Left lobe of liver (tissue), 2 donors: ENCODE results near the gene LCLAT1. TPM values are rescaled to one million over a fixed set of nuclear protein-coding genes. Genes with fewer than 3 reads are reported as not detected.
"Not testable (repeated sequence)": the region's sequence is repeated elsewhere in the genome, so short reads cannot be mapped to it uniquely, and the experiment has no call there.

Source experiments
- ATAC-seq: fragments of 200-7000 bp; cut with Tn5 transposase; one replicate; pipeline ENCODE4 v1.9.1; 2020; ENCODE audit warnings: mild to moderate bottlenecking, moderate library complexity
- DNase-seq: peaks from one replicate; pipeline ENCODE4 v3.0.0-alpha.2; 2020; ENCODE audit warnings: low spot score
- total RNA-seq: library from RNA; stranded (reverse); gene quantifications from one replicate; pipeline ENCODE4 v1.2.1, GENCODE V29; 2021
- donor health status: DM: no; HTN: no; CAD: no; lungs with moderate emphysema.
- donor health status: DM: no; HTN: yes; CAD: no.

LCLAT1 gene
- total RNA-seq, 1 donor from 2014 or later = 13.9 TPM

DNA sequence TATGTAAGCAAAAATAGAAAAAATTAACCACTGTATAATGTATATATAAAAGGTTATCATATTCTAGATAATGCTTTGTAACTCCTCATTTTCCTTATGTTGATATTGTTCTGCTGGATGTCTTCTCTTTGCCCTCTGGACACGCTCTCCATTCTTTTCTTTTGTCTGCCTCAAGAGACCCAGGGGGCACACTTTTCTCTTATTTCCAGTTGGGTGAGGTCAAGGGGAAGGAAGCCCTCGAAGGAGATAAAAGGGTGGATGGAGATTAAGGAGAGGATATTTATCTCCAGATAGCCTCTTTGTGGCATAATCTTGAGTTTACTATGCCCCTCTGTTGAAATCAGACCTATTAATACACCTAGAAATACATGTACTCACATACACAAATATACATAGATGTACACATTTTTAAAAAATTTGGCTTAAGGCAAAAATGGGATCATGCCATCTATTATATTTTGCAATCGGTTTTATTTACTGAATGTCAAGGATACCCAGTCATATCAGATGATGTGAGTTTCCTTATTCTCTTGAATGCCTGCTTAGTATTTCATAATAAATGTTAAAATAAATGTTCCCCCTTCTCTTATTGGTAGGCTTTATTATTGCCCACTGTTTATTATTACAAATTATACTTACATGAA lies 65.3 kb downstream of the LCLAT1 start:
- DNase-seq = no peak
- ATAC-seq = no peak

DNA sequence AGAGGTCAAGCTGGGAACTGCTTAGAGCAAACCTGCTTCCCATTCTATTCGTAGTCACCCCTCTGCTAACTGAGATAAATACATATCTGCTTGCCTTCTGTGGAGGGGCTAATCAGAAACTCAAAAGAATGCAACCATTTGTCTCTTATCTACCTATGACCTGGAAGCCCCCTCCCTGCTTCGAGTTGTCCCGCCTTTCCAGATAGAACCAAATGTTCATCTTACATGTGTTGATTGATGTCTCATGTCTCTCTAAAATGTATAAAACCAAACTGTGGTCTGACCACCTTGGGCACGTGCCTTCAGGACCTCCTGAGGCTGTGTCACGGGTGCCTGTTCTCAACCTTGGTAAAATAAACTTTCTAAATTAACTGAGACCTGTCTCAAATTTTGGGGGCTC lies 66.6 kb downstream of the LCLAT1 start:
- not testable (repeated sequence) for DNase-seq, ATAC-seq

DNA sequence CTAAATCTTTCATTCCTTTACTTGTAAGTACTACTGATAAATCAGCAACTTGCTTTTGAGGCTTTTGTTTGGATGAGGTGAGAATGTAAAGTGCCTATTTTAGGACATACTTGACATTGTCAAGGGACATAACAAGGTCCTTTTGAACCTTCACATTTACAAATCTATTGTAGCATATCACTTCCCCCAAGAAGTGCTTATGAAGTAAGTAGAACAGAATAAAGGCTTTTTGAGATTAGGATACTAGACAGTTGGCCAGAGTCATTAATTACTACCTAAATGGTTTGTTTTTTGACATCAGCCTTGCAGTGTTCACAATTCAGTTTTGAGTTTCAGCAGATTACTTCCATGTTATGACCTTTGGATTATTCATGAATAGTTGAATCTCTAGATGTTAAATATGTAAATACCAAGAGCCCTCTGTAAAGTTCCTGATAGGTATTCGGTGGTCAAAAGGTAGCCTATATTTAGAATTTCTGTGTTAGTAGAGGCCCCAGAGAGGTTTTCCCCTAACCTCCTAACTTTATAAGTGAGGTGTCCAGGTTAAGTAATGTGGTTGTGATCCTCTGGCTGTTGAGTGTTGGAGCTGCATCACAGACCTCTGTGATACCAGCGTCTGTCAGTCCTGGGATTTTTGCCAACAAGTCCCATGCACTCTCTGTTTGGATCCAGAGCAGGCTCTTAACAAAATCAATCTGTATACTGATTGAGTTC lies 67.2 kb downstream of the LCLAT1 start:
- ATAC-seq = peak; percentile 88
- DNase-seq = no peak

DNA sequence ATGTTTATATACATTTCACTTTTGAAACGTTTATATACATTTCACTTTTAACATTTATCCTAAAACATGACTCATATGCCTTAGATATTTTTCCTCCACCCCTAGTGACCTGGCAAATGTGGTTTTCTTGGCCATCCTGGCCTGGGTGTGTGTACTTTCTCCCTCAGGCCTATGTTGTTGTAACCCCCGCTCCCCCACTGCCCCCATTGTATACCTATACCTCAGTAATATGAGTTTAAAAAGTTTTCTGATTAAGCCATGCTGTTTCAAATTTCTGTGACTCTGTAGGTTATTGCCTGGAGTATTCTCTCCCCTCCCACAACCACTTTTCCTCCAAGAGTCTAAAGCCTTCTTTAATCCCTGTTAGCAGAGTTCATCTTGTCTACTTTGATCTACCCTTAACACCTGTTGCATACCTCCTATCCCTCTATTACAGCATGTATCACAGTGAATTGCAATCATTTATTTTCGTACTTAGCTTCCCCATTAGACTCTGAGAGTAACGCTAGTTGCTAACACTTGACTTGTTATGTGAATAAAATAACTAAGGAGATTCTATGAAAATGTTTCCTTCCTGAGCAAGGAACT lies 67.9 kb downstream of the LCLAT1 start:
- DNase-seq (no peak), ATAC-seq (peak; percentile 21)

DNA sequence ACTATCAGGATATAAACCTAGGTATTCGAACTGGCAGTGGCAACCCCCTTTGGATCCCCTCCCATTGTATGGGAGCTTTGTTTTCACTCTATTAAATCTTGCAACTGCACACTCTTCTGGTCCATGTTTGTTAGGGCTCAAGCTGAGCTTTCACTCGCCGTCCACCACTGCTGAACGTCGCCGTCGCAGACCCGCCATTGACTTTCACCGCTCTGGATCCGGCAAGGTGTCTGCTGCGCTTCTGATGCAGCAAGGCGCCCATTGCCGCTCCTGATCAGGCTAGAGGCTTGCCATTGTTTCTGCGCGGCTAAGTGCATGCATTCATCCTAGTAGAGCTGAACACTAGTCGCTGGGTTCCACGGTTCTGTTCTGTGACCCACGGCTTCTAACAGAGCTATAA lies 69.1 kb downstream of the LCLAT1 start:
- DNase-seq = no peak
- no peak for ATAC-seq

DNA sequence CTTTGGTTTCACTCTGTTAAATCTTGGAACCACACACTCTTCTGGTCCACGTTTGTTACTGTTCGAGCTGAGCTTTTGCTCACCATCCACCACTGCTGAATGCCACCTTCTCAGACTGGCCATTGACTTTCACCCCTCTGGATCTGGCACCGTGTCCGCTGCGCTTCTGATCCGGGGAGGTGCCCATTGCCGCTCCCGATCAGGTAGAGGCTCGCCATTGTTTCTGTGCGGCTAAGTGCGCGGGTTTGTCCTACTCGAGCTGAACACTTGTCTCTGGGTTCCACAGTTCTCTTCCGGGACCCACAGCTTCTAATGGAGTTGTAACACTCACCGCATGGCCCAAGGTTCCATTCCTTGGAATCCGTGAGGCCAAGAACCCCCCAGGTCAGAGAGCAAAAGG lies 72.8 kb downstream of the LCLAT1 start:
- DNase-seq = no peak
- no peak for ATAC-seq

DNA sequence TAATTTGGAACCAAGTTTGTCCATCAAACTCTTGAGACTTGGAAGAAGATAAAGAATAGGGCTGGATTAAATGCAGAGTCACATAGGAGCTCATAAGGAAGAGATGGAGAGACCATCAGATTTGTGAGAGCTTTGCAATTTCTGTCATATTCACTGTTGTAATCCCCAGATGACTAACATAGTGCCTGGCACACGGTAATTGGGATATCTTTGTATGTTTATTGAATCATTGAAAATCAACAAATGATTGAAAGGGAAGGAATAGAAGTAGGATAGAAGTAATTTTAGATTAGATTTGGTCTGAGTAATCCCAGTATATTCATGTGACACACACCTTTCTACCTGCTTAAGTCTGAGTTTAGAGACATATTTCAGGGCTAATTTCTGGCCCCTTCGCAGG lies 75.4 kb downstream of the LCLAT1 start:
- no peak for ATAC-seq
- no peak for DNase-seq

DNA sequence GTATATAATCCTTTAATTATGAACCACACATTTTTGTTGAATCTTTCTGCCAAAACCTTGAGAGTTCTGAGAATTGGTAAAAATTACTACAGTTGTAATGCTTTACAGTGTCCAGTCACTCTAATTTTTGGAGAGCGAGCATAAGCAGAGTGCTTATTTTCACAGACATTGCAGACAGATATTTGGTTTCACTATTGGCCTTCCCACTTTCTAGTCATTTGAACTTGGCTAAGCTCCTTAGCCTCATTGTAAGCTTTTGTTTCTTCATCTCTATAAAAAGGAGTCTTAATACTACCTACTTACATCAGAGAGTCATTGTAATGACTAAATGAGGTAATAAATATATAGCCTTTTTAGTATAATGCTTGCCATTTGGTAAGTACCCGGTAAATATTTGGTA lies 80.4 kb downstream of the LCLAT1 start:
- ATAC-seq (peak; percentile 29), DNase-seq (no peak)

DNA sequence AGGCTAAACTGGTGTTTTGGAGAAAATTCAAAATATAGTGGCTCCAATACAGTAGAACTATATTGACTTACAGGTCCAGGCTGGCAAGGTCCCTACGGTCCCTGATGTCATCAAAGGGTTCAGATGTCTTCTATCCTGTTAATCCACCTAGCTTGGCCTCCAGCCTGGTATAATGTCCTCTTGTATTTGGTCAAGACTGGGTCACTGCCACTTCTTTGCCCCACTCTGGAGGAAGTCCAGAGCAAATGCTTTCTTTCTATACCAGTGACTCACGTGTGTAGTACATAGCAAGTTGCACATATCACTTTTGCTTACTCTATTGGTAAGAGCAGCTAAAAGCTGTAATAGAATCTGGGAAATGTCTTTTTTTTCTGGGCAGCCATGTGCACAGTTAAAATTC lies 80.8 kb downstream of the LCLAT1 start:
- DNase-seq (no peak), ATAC-seq (peak; percentile 61)

DNA sequence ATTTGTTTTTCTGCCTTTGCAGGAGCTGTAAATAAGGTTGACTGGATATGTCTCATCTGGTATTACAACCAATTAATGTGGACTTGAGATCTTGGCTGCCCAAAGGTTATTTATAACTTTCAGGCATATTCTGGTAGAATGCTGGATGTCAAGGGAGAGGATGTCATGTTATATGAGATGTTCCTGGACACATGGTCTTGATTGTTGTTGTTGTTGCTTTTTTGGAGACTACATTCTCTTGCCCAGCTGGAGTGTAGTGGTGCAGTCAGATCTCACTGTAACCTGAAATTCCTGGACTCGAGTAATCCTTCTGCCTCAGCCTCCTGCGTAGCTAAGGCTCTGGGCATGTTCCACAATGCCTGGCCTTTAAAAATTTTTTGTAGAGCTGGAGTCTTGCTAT lies 83.3 kb downstream of the LCLAT1 start:
- ATAC-seq = no peak

DNA sequence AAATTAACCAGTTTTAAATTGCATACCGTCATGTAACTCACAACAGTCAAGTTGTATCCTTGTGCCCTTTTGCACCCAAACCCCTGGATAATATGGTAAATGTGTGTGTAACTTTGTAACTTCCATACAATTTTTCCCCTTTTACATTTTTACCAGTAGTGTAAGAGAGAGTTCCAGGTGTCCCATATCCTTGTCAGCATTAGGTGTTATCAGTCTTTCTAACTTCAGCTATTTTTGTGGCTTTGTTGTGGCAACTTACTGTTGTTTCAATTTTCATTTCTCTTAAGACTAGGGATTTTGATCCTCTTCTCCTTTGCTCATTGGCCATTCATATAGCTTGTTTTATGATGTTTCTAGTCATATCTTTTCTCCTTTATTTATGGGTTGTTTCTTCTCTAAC lies 94.6 kb downstream of the LCLAT1 start:
- no peak for ATAC-seq

More for the DNA sequence above, 83.3 kb downstream of the LCLAT1 start:
- DNase-seq = no peak

DNA sequence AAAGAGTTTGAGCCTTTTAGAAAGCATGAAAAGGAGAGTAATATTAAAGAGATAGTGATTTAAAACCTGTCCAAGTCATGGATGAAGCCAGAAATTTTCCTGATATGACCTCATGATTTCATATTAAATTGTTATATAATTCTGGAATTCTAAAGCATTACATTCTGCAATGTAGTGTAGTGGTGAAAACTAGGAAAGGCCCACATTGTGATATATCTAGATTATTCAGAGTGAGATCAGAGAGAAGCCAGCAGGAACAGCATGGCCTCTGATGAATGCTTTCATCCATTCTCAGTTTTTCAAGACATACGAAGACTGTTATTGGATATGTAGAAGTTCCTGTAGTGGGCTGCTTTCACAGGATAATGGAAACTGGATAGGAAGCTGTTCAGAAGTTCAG lies 98.8 kb downstream of the LCLAT1 start:
- DNase-seq (no peak), ATAC-seq (no peak)

More for the DNA sequence above, 94.6 kb downstream of the LCLAT1 start:
- DNase-seq = no peak

DNA sequence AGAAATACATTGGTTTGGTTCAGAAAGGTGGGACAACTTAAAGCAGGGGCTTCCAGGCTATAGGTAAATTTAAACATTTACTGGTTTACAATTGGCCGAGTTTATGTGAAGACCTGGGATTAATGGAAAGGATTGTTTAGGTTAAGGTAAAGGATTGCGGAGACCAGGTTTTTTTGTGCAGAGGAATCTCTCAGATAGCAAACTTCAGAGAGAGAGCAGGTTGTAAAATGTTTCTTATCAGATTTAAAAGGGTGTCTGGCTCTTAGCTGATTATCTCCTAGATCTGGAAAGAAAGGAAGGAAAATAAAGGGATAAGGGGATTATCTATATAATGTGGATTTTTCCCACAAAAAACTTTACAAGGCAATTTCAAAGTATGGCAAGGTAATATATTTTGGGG lies 101.3 kb downstream of the LCLAT1 start:
- DNase-seq (no peak), ATAC-seq (no peak)

DNA sequence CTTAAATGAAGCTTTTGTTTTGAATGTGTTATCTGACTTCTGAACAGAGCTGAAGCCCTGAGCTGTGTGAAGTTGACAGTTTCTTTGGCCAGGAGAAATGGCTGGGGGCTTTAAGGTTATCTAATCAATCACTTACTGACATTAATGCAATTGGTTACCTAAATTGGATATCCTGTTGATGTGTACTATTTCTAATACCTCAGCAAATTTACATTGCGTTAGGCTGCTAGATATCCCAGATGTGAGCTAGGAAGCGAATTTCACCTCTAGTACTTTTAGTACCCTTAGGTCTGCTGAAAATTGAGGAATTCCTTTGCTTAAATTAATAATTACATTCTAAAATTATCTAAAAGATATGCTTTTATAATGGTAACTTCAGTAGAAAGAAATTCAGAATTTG lies 102.0 kb downstream of the LCLAT1 start:
- ATAC-seq (no peak), DNase-seq (no peak)

DNA sequence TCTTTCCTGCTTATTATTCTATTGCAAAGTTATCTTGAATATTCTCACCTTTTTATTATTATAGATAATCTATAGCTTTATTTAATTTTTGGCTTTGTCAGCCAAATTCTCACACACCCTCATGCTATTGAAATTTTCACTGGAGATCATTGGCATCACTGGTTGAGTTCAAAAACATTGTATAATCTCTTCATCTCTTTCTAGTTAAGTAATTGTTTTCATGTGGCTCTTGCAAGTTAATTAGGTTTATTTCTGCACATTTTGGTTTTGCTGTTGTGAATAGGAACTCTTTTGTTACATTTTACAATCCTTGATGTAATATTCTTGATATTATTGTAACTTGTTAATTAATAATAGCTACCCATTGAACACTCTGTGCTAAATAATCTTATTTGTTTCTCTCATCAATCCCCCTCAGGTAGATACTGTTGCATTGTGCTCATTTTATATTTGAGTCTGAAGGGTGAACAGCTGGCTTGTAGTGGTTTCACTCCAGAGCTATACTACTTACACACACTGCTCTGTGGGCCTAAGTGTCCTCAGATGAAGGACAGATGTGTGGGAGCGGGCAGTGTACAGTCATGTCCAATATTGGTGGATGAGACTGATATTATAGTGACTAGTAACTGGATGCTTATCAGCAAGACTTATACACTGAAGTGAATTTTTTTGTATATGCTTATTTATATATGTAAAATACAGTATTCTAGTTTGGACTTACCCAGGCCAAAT lies 112.7 kb downstream of the LCLAT1 start:
- ATAC-seq (no peak), DNase-seq (no peak)

DNA sequence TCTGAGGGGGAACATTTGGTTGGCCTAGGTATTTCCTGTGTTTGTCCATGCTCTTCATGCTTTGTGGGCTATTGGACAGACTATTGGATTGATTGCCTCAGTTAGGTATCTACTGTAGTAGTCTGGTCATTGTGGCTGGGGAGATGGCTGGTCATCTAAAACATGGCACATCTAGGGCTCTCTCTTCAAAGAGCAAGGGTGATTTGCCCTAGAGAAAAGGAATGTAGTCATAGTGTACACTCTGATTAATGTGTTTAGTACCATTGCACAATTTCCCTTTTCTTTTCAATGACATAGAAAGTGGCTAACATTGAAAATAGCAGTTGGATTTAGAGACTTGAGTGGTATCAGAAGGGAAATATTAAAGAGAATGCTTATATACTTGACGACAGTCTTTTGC lies 114.3 kb downstream of the LCLAT1 start:
- no peak for ATAC-seq

DNA sequence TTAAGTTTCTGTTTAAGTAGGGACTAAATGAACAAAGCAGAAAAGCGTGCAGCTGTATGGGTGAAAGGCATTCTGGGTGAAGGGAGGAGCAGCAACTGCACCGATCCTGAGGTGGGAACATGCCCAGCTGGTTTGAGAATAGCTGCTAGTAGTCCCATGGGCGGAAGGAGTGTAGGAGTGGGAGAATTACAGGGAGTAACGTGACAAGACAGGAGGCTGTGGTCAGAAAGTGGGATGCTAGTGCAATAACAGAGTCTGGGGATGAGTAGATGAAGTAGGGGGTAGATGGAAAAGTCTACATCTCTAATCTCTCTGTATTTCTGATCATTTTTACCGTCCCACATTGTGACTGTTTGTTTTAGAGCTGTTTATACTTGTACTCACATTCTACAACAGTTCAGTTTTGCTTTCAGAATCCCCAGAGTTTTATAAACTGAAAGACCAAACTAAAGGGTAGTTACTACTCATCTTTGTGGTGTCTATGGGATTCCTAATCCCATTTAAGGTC lies 118.9 kb downstream of the LCLAT1 start:
- no peak for DNase-seq
- ATAC-seq = no peak

More for the DNA sequence above, 114.3 kb downstream of the LCLAT1 start:
- no peak for DNase-seq

DNA sequence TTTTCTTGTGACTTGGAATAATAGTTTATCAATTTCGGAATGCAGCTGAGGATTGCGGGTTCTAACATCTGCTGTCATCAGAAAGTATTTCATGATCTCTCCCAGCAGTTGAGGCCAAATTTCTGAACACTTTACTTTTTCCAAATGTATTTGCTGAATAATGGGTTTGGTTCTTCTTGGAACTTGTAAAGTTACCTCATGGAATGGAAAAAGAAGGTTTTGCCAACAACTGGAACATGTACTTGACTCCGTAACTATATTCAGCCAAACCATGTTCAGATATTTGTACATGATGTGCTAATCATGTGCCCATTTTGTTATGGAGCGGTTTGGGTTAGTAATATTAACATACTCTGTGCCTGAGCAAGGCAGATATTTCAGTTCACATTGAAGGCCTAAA lies 119.6 kb downstream of the LCLAT1 start:
- ATAC-seq (no peak), DNase-seq (no peak)

DNA sequence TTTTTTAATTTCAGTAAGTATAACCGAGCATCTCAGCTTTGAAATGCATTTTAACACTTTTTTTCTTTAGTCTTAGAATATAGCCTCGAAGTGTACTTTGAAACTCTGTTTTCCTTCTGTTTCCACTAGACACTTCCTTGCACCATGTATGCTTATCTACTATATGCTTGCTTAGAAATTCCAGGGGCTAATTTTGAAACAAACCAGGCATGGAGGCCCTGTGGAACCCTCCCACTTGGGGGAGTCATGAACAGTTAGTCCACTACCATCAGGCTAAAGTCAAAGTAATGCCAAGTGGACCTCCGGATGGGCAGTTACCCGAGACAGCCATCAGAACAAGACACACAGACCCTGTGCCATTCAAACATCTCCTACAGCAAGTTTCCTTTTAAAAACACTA lies 120.3 kb downstream of the LCLAT1 start:
- ATAC-seq (no peak), DNase-seq (no peak)

DNA sequence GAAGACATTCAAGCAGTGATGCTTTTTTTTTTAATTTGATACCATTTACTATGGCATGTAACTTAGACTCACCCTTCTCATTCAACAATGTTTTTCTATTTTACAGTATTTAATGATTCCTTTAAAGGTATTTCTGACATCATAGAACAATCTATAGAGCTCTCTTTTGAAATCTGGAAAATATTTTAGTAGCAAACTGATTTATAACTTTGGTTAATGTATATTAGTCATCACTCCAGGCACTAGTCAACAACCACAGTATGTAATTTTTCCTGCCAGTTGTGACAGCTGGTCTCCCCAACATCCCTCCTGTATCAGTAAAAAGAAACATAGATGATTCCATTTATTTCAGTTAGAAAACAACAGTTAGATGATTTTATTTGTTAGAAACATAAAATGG lies 122.9 kb downstream of the LCLAT1 start:
- ATAC-seq = no peak
- DNase-seq = no peak

DNA sequence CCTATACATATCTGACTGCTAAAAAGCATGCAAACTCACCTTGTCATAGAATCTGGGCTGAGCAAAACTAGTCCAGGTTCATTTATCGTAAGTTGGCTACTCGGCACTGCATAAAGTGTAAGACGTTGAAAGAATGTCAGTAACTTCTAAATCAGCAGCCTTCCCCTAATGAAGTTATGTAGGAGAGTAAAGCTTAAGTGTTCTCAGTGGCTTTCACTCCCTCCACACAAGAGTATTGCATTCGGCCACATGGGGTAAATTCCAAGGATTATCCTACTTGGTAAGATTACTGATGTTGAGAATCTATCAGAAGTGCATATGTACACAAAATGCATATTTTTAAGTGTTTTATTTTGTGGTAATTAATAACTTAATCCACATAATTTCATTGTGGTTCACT lies 130.1 kb downstream of the LCLAT1 start:
- DNase-seq = no peak

More for the DNA sequence above, 130.1 kb downstream of the LCLAT1 start:
- ATAC-seq = no peak
